GM12878 (cell line): Measurements from ENCODE around the gene LIPK. TPM values are rescaled to one million over a fixed set of nuclear protein-coding genes. Genes with fewer than 3 reads are reported as not detected.

Experiments used
- ATF7 ChIP-seq: fragments of 450-650 bp; IDR thresholded peaks from 2 replicates; pipeline ENCODE4 v1.6.1; 2016; ENCODE audit warnings: low read depth, mild to moderate bottlenecking
- CUX1 ChIP-seq: IDR thresholded peaks from 2 replicates; pipeline ENCODE4 v1.6.1; 2012; ENCODE audit warnings: improper control_type of control experiment, low read depth, low read length; ENCODE audit not compliant: insufficient replicate concordance
- FOXK2 ChIP-seq: fragments of 450-650 bp; IDR thresholded peaks from 2 replicates; pipeline ENCODE4 v1.6.1; 2017; ENCODE audit warnings: mild to moderate bottlenecking, moderate library complexity
- FOXM1 ChIP-seq: IDR thresholded peaks from 2 replicates; pipeline ENCODE4 v1.6.1; 2012; ENCODE audit warnings: low read depth, mild to moderate bottlenecking, inconsistent platforms, low read length, moderate library complexity
- KAT2A ChIP-seq: conservative IDR thresholded peaks from 2 replicates; pipeline ENCODE4 v1.6.1; 2011; ENCODE audit warnings: low read depth, low read length; ENCODE audit not compliant: control insufficient read depth
- PRDM15 ChIP-seq: fragments of 450-650 bp; formaldehyde crosslinking; IDR thresholded peaks from 2 replicates; pipeline ENCODE4 v1.4.0; 2020; ENCODE audit warnings: mild to moderate bottlenecking, moderate library complexity
- RB1 ChIP-seq: fragments of 450-650 bp; formaldehyde crosslinking; IDR thresholded peaks from 2 replicates; pipeline ENCODE4 v1.6.1; 2017; ENCODE audit warnings: mild to moderate bottlenecking, borderline replicate concordance
- RUNX3 ChIP-seq: IDR thresholded peaks from 2 replicates; pipeline ENCODE4 v1.6.1; 2012; ENCODE audit warnings: low read length, inconsistent platforms
- STAT1 ChIP-seq: fragments of 450-650 bp; conservative IDR thresholded peaks from 2 replicates; pipeline ENCODE4 v1.6.1; 2014; ENCODE audit warnings: antibody characterized with exemption, mild to moderate bottlenecking
- TARDBP ChIP-seq: IDR thresholded peaks from 2 replicates; pipeline ENCODE4 v1.6.1; 2016; ENCODE audit warnings: borderline replicate concordance
- ZBED1 ChIP-seq: IDR thresholded peaks from 2 replicates; pipeline ENCODE4 v1.6.1; 2016; ENCODE audit warnings: borderline replicate concordance
- ZBTB11 ChIP-seq: fragments of 450-650 bp; formaldehyde crosslinking; IDR thresholded peaks from 2 replicates; pipeline ENCODE4 v1.5.0; 2022; ENCODE audit warnings: mild to moderate bottlenecking, missing genetic modification characterization
- ZBTB4 ChIP-seq: fragments of 450-650 bp; formaldehyde crosslinking; IDR thresholded peaks from 2 replicates; pipeline ENCODE4 v1.4.0; 2022; ENCODE audit warnings: mild to moderate bottlenecking, moderate library complexity
- polyA plus RNA-seq, 11 experiments: library from polyadenylated mRNA; depleted of rRNA in 4 of 11; unstranded in 6 of 11; stranded (reverse) in 5 of 11; fragments of >200 nt; fragmentation: Nextera tagmentation in 4 of 11; fragmentation: Illumina TruSeq in 1 of 11; extraction: Ambion mirVana in 4 of 11; extraction: Trizol in 1 of 11; gene quantifications; 1 replicate in 1 of 11; 2 replicates in 10 of 11; pipeline versions ENCODE4 v1.2.1 to v1.2.3, GENCODE V29; 2011 to 2016; ENCODE audit warnings: inconsistent platforms in 2 of 11, missing spikeins in 2 of 11, low read depth in 1 of 11
- total RNA-seq, 4 experiments: library from RNA; depleted of rRNA in 3 of 4; stranded (reverse); fragments of >200 nt in 3 of 4; fragmentation: Illumina TruSeq in 1 of 4; extraction: Trizol in 1 of 4; gene quantifications; 2 replicates each; pipeline versions ENCODE4 v1.2.1 to v1.2.3, GENCODE V29; 2013 to 2021

The LIPK gene
- total and polyA plus RNA-seq, 10 of the 15 experiments (the other 5 are each of a cell fraction or from before 2014, with no cell fraction given), result not detected

GRCh38 chr10:88762906-88763305 is 56.9 kb downstream of the LIPK start (continued):
- TF ChIP-seq CUX1 (no peak), RB1 (no peak), ZBED1 (no peak), FOXK2 (no peak), RUNX3 (peak; percentile 77), STAT1 (no peak), ATF7 (0 out of 2 replicates have a peak, but pooled peaks have one; percentile 37), FOXM1 (peak; percentile 54; the same call in 1 of the 2 replicates), KAT2A (no peak), ZBTB4 (CRISPR knock-in tag) (no peak), ZBTB11 (no peak), PRDM15 (CRISPR knock-in tag) (no peak), TARDBP (no peak)
